ENCODE results near the gene CFAP157.

CFAP157 gene

DNA sequence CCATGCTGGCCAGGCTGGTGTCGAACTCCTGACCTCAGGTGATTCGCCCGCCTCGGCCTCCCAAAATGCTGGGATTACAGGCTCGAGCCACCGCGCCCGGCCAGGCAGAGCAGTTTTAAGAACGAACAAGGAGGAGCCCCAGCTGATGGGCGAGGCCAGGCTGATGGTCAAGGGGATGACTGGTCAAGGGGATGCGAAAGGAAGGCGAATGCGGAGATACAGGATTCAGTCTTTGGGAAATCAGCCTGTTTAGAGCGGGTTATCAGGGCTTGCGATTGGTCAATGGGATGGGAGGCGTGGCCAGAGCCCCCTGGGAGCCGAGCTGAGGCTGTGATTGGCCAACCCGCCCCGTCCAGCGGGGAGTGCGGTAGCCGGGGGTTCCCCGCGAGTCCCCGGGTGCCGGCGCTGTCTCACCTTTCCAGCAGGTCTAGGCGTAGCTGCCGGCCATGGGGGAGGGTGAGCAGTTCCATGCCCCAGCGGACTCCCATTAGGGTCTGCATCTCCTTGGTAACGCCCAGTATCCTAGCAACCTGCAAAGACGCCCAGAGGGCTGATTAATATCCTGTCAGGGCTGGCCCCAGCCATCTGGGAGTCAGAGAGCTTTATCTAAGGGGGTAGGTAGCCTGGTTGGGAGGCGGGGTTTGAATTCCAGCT is 35.8 kb downstream of the CFAP157 start:
- no peaks in the 10 kb centered on the region for H3K27me3 ChIP-seq (ENCODE audit: insufficient read depth, low read depth, severe bottlenecking)
- peaks cover 10% of the 10 kb centered on the region for H3K36me3 ChIP-seq
- no peak overlapping the region; the same call in none of the 2 replicates for H3K27ac ChIP-seq
- TF ChIP-seq, protein P1, sequence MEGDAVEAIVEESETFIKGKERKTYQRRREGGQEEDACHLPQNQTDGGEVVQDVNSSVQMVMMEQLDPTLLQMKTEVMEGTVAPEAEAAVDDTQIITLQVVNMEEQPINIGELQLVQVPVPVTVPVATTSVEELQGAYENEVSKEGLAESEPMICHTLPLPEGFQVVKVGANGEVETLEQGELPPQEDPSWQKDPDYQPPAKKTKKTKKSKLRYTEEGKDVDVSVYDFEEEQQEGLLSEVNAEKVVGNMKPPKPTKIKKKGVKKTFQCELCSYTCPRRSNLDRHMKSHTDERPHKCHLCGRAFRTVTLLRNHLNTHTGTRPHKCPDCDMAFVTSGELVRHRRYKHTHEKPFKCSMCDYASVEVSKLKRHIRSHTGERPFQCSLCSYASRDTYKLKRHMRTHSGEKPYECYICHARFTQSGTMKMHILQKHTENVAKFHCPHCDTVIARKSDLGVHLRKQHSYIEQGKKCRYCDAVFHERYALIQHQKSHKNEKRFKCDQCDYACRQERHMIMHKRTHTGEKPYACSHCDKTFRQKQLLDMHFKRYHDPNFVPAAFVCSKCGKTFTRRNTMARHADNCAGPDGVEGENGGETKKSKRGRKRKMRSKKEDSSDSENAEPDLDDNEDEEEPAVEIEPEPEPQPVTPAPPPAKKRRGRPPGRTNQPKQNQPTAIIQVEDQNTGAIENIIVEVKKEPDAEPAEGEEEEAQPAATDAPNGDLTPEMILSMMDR (IDR thresholded peaks at IDR 0.05; ENCODE audit: low read depth, low read length): no peak
- peak; percentile 80 for DNase-seq
- H3K9me3 ChIP-seq (ENCODE audit: severe bottlenecking): peaks cover 6% of the 10 kb centered on the region
- no peak overlapping the region for H3K4me3 ChIP-seq (ENCODE audit: low read depth, low read length)

DNA sequence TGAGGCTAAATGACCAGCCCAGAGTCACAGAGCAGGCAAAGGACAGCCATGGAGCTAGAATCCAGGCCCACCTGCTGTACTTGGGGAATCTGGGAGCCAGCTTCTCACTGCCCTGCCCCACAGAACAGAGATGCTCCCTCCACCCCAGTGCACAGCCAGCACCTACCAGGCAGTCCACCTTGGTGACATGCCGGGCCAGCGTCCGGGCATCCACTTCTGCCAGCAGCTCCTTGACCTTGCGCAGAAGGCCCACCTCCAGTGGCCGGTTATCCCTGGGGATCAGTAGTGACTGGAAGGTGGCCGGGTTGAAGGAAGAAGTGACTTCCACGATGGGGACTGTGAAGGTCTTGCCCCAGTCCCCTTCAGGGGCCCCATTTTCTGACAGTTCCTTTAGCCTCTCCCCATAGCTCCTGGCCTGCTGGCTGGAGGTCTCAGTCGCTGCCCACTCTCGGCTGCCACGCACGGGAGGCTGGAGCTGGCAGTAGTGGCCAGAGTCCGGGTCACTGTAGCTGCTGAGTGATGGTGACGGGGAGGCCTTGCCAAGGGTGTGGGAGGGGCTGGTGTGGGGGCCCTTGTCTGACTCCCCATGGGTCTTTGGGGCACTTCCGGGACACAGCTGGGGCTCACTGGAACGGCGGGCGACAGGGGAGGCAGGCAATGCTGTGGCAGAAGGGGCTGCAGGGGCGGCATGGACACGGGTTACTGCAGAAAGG is 37.8 kb downstream of the CFAP157 start:
- H3K9me3 ChIP-seq (ENCODE audit: severe bottlenecking): peaks cover 6% of the 10 kb centered on the region
- TF ChIP-seq, protein P1 (IDR thresholded peaks at IDR 0.05; ENCODE audit: low read depth, low read length): no peak
- no peaks in the 10 kb centered on the region for H3K27me3 ChIP-seq (ENCODE audit: insufficient read depth, low read depth, severe bottlenecking)
- no peak overlapping the region for H3K4me3 ChIP-seq (ENCODE audit: low read depth, low read length)
- DNase-seq: no peak
- H3K27ac ChIP-seq: no peak overlapping the region
- peaks cover 23% of the 10 kb centered on the region for H3K36me3 ChIP-seq

DNA sequence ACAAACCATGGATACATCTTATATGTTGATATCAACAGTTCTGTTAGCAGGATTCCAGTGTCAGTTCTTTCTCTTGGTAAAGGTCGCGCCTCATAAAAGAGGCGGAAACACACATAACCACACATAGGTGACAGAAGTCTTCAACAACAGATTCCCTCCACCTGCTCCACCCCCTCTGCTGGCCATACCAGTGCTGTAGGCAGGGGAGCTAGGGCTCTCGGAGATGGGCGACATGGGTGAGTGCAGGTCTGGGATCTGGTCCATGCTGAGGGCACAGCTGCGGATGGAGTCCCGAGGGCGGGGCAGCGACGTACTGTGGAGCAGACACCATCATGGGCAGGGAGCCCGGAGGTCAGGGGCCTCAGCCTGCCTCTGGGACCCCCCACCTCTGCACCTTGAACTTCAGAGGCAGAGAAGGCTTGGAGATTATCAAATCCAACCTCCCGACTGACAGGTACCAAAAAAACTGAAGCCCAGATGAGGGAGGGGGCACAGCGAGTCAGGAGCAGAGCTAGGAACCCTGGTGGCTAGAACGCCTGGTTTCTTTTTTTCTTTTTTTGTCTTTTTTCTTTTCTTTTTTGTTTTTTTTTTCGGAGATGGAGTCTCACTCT is 40.3 kb downstream of the CFAP157 start:
- TF ChIP-seq, protein P1 (IDR thresholded peaks at IDR 0.05; ENCODE audit: low read depth, low read length): no peak; the same call in 1 of the 2 replicates
- Histone ChIP-seq H3K27ac (no peak overlapping the region), H3K4me3 (ENCODE audit: low read depth, low read length) (no peak overlapping the region), H3K27me3 (ENCODE audit: insufficient read depth, low read depth, severe bottlenecking) (no peaks in the 10 kb centered on the region), H3K36me3 (peaks cover 30% of the 10 kb centered on the region), H3K9me3 (ENCODE audit: severe bottlenecking) (peaks cover 6% of the 10 kb centered on the region)
- DNase-seq: no peak

DNA sequence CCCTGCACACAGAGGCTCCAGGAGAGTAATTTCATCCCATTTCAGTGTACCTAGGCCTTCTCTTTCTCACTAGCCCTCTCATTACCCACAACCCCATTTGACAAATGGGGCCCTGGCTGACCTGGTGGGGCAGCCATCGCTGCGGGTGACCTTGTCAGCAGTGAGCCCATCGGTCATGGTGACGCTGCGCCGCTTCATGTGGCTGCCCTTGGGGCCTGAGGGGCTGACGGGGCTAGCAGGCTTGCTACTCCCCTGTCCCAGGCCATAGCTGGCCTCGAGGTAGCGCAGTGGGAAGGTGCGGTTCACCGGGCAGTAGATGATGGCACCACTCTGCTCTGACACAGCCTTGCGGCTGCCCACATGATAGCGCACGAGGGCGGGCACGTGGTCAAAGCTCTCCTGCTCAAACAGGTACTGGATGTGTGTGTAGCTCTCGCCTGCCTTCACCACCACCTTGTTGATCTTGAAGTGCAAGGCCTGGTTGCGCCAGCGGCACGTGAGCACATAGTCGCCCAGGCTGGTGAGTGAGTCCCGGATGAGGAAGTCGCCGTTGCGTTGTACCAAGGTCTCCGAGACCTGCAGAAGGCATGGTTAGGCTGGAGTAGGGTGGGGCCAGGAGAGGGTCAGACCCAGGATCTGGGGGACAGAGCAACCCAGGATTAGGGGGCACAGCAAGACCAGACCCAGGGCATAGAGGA is 42.5 kb downstream of the CFAP157 start:
- H3K4me3 ChIP-seq (ENCODE audit: low read depth, low read length): no peak overlapping the region
- no peak overlapping the region for H3K27ac ChIP-seq
- no peaks in the 10 kb centered on the region for H3K9me3 ChIP-seq (ENCODE audit: severe bottlenecking)
- TF ChIP-seq, protein P1 (IDR thresholded peaks at IDR 0.05; ENCODE audit: low read depth, low read length): no peak
- peaks cover 22% of the 10 kb centered on the region for H3K36me3 ChIP-seq
- DNase-seq: no peak
- no peaks in the 10 kb centered on the region for H3K27me3 ChIP-seq (ENCODE audit: insufficient read depth, low read depth, severe bottlenecking)

DNA sequence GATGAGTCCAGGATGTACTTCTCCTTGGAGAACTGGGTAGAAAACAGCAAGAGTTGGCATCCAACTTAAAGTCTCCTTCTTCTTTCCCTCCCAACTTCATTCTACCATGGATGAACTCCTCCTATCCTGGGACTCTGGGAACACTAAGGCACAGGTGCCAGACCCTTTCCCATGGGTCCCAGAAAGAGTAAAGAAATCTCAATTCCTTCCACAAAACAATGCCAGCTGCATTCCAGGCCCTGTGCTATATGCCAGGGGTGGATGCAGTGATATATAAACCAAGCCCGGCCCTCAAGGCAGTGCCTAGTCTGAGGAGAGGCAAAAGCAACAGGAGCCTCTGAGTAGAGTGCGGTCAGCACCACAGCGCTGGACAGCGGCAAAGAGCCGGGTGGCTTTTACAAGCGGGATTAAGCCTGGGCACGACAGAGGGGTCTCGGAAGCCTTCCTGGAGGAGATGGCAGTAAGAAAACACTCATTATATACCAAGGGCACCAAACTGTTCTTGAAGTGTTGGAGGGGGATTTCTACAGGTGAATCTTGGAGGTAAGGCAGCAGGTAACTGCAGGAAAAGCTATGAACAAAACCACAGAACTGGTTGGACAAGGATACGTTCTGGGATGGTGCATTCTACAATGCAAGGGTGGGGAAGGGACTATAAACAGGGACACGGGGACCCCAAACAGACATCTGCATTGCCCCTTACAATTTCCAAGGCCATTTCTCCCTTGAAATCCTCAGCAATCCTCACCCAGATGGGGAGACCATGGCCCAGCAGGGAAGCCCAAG is 44.7 kb downstream of the CFAP157 start:
- no peaks in the 10 kb centered on the region for H3K27me3 ChIP-seq (ENCODE audit: insufficient read depth, low read depth, severe bottlenecking)
- no peak overlapping the region for H3K27ac ChIP-seq
- no peaks in the 10 kb centered on the region for H3K9me3 ChIP-seq (ENCODE audit: severe bottlenecking)
- TF ChIP-seq, protein P1 (IDR thresholded peaks at IDR 0.05; ENCODE audit: low read depth, low read length): no peak
- H3K4me3 ChIP-seq (ENCODE audit: low read depth, low read length): no peak overlapping the region
- peaks cover 22% of the 10 kb centered on the region for H3K36me3 ChIP-seq
- DNase-seq: no peak

All from WERI-Rb-1 (cell line).